ENCODE results near the gene PDE6G.

Gene PDE6G

DNA sequence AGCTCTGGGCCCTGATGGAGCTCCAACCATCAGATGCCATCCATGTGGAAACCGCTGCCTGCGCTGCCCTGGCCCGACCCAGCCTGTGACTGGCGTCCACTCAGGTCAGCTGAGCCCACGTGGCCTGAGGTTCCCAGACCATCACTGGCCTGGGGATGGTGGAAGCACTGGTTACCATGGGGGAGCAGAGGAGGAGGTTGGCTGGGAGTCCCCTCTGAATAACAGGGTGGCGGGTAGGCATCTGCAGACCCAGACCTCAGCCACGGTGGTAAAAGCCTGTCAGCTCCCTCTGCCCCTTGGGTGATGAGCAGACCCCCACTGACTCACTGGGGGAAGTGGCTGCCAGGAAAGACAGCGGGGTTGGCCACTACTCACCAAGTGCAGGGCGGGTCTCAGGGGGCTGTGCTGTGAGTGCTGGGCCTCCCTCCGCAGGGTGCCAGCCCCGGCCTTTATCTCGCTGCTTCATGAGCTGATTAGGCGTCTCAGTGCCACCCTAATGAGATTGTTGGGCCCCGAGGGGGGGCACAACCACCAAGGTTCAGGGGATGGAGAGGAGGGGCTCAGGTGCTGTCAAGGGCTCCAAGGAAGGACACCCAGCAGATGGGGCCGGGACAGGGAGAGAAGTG lies at the start of gene PDE6G:
Gene PDE6G, minus strand, starts transcription at position 425 of the 626 bp plus-strand sequence. CDS start 3,237 bp downstream, outside the sequence.
- DNase-seq (ENCODE audit: low read depth, low spot score) = no peak

DNA sequence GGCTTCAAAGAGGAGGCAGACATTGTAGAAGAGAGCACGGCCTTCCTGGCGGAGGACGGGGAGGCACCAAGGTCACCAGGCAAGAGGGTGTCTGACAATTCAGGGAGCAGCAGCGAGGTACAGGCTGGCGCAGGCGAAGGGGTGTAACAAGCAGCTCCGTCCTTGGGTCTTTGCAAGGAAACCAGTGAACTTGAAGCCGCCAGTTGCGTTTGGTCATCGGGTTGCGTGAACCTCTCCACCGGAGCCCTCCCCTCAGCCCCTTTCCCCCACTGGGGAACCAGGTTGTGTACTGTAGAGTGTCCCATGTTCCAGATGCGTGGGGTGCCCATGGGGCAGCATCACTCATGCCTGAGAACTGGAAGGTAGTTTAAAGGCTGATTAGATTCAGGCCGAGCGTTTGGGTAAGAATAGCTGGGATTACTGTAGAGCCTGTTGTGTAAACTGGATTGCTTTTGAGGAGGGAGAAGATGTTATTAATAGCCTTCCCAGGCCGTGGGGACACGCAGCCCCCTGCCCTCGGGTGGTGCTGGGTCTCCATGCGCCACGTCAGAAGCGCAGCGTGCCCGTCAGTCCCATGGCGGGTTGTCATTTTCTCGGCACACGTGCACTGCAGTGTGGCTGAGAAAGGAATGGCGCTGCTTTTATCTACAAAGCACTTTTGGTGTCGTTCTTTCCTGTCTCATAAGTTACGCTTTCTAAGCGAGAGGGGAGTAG lies 49.3 kb upstream of the PDE6G start:
- no peak for DNase-seq (ENCODE audit: low read depth, low spot score)

DNA sequence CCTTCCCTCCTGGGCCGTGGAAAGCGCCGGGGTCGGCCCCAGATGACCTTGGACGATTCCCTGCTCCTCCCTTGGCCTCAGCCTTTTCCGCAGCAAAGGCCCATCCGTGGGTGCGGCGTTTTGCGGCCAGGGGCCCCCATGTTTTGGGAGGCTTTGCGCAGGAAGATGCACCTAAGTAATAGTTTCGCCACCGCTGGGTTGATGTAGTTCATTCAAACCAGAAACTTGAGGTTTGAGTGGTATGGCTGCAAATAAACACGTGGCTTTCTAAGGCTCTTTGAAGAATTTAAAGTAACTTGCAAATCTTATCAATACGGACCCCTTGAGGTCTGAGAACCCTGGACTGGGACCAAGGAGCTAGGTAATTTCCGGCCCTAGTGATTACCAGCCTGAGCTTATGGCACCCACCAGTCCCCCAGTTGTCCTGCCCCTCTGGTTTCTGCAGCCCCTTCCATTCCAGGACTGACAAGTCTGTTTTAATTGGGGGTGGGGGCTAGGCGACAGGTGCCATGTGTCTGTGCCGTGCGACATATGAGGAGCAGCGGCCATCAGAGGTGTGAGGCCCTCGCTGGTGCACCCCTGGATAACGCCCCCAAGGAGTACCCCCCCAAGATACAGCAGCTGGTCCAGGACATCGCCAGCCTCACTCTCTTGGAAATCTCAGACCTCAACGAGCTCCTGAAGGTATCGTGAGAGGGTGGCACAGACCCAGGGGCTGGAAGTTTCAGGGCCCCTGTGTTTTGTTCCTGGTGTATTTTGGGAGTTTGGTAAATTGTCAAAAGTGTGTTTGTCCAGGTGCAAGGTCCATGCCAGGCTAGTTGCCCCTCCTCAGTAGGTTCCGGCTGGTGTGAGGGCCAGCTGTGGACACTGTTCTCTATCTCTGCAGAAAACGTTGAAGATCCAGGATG lies 47.7 kb upstream of the PDE6G start:
- no peak for DNase-seq (ENCODE audit: low read depth, low spot score)

DNA sequence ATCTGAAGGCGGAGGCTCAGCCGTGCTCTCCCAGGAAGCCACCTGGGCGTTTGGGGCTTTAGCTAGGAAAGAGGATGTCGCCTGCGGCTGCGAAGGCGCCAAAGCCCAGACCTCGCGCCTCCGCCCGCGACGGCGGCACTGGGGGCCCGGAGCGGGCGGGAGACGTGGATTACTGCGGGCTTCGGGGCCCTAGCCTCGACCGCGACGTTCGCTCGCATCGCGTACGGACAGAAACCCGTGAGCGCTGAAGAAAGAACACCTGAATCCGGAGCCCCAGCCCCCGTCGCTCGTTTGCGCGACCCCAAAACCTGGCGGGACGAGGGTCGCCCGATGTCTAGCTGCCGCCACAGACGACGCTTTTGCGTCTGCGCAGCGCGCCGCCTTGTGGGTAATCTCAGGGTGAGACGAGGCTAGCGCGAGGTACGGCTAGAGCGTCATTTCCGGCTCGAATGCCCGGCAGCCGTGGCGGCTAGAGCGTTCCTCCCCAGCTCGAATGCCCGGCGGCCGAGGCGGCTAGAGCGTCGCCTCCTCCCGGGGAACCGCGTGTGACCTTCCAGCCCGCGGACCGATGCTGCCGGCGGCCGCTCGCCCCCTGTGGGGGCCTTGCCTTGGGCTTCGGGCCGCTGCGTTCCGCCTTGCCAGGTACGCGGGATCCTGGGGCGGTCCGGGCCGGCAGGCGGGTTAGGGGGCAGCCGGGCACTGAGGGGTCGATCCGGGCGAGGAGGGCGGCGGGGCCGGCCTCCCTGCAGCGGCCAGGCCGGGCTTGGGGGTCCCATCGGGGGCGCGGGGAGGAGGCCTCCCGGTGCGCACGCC lies 46.8 kb upstream of the PDE6G start, which contains the start of gene MRPL12:
Gene MRPL12, plus strand, starts transcription at position 434 of the 813 bp plus-strand sequence. Its CDS starts 135 bp downstream, at position 569.
- DNase-seq (ENCODE audit: low read depth, low spot score) = peak; percentile 76

DNA sequence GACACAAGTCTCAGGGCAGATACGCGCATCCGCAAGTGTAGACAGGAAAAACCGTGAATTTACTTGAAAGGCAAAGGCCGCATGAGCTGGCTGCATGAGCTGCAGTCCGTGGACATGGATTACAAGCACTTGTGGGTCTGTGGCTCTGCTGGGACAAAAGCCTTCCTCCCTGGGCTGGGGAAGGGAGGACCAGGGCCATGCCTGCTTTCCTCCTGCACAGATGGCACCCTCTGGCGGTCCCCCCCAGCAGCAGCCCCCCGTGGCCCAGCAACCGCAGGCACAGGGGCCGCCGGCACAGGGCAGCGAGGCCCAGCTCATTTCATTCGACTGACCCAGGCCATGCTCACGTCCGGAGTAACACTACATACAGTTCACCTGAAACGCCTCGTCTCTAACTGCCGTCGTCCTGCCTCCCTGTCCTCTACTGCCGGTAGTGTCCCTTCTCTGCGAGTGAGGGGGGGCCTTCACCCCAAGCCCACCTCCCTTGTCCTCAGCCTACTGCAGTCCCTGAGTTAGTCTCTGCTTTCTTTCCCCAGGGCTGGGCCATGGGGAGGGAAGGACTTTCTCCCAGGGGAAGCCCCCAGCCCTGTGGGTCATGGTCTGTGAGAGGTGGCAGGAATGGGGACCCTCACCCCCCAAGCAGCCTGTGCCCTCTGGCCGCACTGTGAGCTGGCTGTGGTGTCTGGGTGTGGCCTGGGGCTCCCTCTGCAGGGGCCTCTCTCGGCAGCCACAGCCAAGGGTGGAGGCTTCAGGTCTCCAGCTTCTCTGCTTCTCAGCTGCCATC lies 45.1 kb upstream of the PDE6G start:
- no peak for DNase-seq (ENCODE audit: low read depth, low spot score)

DNA sequence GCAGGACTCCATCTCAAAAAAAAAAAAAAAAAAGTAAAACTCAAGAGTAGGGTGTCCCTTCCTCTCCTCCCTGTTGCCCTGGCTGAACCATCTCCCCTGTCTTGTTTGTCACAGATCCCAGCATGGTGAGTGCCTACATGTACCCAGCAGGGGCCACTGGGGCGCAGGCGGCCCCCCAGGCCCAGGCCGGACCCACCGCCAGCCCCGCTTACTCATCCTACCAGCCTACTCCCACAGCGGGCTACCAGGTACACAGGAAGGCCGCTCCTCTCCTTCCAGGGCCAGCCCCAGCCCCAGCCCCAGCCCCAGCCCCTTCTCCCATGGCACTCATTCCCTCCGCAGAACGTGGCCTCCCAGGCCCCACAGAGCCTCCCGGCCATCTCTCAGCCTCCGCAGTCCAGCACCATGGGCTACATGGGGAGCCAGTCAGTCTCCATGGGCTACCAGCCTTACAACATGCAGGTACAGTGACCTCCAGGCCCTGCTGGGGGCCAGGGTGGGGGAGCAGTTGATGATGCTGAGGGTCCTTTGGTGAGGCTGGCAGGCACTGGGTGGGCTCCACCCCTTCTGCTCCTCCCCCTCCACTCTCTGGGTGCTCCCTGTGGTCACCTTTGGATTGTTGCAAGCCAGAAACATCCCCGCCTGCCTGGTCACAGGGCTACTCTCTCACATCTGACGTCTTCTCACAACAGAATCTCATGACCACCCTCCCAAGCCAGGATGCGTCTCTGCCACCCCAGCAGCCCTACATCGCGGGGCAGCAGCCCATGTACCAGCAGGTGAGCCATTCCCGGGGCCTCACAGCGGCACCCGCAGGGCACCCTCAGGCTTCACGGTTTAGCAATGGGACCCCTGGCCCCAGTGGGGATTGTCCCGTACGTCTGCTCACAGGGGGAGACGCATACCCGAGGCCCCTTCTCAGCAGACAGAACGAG lies 44.3 kb upstream of the PDE6G start:
- DNase-seq (ENCODE audit: low read depth, low spot score) = no peak

DNA sequence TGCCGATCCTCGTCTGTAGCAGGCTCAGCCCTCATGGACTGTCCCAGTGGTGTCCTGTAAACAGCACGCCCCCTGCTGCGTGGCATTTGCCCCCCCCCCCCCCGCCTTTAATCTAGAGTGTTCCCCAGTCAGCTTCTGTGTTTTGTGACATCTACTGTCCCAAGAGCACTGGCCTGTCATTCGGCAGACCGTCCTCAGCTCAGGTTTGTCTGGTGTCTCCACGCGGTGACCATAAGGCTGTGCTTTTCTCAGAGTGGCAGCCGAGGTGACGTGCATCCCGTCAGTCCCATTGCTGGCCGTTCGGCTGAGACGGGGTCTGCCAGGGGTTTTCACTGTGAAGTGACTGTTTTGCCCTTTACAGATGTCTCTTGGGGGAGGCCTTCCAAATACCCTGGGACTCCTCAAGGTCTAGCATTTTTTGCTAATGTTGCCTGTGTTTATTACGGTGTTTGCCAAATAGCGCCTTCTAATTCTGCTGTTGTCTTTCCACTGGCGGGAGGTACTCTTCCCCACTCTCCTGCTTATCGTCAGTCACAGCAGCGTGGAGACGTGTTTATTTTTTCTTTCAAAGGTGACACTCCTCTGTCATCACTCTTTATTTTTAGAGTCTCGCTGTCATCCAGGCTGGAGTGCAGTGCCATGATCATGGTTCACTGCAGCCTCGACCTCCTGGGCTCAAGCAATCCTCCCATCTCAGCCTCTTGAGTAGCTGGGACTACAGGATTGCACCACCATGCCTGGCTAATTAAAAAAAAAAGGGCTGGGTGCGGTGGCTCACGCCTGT lies 41.1 kb upstream of the PDE6G start:
- DNase-seq (ENCODE audit: low read depth, low spot score) = no peak

DNA sequence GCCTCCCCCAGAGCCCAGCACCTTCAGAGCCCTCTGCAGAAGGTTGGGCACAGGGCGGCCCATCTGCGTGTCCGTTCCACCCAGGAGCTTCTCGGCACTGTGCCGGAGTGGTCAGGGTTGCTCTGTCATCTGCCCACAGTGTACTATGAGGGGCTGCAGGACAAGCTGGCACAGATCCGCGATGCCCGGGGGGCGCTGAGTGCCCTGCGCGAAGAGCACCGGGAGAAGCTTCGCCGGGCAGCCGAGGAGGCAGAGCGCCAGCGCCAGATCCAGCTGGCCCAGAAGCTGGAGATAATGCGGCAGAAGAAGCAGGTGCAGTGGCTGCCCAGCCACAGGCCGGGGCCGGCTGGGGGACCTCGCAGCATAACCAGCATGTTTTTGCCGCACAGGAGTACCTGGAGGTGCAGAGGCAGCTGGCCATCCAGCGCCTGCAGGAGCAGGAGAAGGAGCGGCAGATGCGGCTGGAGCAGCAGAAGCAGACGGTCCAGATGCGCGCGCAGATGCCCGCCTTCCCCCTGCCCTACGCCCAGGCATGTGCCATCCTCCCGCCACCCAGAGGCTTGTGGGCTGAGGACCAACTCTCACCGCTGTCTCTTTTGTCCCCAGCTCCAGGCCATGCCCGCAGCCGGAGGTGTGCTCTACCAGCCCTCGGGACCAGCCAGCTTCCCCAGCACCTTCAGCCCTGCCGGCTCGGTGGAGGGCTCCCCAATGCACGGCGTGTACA lies 40.0 kb upstream of the PDE6G start:
- no peak for DNase-seq (ENCODE audit: low read depth, low spot score)

DNA sequence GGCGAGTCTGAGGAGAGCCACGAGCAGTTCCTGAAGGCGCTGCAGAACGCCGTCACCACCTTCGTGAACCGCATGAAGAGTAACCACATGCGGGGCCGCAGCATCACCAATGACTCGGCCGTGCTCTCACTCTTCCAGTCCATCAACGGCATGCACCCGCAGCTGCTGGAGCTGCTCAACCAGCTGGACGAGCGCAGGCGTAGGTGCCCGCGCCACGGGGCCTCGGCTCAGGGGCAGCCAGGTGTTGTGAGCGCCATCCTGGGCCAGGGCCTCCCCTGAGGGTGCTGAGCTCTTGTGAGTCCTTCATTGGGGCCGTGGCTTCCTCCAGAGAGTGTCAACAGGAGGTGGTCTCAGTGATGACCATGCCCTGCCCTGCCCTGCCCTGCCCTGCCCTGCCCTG lies 39.5 kb upstream of the PDE6G start:
- no peak for DNase-seq (ENCODE audit: low read depth, low spot score)

DNA sequence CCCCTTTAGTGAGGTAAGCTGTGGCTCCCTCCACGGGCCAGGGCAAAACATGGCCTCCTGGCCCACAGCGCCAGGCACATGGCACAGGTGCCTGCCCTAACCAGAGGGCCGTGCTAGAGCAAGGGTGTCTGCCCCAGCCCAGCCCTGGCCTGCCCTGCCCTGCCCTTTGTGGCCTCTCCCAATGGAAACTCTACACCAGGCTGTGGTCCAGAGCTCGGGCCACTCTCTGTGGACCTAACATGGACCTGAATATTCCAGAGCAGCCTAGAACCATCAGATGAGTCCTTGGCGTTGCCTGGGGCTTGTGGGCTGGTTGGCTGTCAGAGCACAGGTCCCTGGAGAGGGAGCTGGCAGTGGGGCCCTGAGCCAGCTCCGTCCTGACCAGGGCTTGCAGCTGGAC lies 38.9 kb upstream of the PDE6G start:
- DNase-seq (ENCODE audit: low read depth, low spot score) = no peak

DNA sequence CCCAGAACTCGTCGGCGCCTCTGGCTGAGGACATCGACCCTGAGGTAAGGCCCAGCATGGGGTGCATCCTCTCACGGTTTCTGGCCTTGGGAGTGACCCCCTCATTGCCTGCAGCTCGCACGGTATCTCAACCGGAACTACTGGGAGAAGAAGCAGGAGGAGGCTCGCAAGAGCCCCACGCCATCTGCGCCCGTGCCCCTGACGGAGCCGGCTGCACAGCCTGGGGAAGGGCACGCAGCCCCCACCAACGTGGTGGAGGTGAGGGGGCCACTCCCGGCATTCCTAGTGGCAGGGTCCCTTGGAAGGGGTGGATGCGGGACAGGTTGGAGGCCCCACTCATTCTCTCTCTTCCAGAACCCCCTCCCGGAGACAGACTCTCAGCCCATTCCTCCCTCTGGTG lies 38.5 kb upstream of the PDE6G start:
- no peak for DNase-seq (ENCODE audit: low read depth, low spot score)

DNA sequence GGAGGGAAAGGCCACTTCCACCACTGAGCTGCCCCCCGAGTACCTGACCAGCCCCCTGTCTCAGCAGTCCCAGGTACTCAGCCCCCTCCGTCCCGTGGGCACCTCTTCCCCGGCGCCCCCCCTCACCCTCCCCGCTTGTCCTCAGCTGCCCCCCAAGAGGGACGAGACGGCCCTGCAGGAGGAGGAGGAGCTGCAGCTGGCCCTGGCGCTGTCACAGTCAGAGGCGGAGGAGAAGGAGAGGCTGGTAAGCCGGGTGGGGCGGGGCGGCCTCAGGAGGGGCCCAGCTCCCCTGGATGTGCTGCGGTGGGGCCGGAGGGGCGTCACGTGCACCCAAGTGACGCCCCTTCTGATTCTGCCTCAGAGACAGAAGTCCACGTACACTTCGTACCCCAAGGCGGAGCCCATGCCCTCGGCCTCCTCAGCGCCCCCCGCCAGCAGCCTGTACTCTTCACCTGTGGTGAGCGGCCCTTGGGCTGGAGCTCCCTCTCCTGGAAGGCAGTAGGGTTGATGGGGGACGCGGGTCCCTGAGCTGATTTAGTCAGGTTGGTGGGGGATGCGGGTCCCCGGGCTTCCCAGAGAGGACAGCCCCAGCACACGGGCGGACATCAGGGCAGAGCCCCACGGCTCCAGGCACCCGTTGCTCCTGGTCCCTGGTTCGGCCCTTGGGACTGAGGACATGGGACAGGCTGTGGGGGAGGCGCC lies 37.3 kb upstream of the PDE6G start:
- no peak for DNase-seq (ENCODE audit: low read depth, low spot score)

DNA sequence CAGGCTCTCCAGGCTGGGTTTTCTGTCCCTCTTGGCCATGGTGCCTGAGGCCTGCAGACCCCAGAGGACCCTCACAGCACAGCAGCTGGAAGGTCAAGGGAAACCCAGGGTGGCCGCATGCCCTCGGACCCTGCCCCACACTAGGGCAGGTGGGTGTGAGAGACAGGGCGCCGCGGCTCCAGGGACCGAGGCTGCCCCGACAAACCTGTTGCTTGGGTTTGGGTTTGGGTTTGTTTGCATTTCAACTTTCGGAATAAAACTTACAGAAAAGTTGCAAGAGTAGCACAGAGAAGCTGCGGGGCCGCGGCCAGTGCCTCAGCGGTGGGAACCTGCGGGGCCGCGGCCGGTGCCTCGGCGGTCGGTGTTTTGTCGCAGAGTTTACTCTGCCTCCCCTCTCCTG lies 35.3 kb upstream of the PDE6G start:
- no peak for DNase-seq (ENCODE audit: low read depth, low spot score)

DNA sequence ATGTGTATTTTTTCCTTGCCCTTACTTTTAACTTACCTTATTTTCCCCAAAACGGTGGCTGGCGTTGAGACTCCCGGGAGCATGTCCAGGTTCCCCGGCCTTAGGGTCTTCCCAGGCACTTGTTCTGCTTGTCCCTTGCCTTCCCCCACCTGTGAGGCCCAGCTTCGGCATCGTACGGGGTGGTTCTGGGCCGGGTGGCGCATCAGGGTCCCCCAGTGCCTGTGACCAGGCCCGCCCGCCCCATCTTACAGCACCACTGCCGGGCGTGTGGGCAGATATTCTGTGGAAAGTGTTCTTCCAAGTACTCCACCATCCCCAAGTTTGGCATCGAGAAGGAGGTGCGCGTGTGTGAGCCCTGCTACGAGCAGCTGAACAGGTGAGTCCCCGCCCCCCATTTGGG lies 34.9 kb upstream of the PDE6G start:
- no peak for DNase-seq (ENCODE audit: low read depth, low spot score)

DNA sequence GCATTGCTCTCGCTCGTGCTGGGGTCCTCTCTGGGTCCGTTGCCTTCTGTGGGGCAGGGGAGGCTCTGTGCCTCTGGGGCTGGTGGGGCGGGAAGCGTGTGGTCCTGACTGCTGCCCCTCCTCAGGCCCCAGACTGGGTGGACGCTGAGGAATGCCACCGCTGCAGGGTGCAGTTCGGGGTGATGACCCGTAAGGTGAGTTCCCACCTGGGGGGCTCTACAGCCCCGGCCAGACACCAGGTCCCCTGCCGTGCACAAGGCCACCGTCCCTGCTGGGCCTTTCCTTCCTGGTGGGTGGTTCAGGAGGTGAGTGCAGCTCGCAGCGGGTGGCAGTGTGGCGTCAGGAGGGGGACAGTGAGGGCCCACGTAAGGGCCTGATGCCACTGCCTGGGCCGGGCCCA lies 34.2 kb upstream of the PDE6G start:
- no peak for DNase-seq (ENCODE audit: low read depth, low spot score)

DNA sequence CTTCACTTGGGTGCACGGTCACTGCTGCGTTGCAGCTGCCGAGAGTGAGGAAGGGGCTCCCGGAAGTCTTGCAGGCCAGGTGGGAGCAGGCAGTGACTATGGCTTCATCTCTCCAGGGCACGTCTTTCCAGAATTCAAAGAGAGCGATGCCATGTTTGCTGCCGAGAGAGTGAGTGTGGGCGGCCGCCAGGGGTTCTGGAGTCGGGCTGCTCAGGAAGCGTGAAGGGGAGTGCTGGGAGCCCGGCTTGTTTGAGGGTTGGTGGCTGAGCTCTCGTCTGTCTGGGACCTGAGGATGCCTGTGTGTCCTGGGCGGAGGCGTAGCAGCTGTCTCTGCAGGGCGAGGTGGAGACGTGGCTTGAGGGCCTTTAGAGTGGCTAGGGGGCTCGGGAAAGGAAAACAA lies 33.7 kb upstream of the PDE6G start:
- no peak for DNase-seq (ENCODE audit: low read depth, low spot score)

DNA sequence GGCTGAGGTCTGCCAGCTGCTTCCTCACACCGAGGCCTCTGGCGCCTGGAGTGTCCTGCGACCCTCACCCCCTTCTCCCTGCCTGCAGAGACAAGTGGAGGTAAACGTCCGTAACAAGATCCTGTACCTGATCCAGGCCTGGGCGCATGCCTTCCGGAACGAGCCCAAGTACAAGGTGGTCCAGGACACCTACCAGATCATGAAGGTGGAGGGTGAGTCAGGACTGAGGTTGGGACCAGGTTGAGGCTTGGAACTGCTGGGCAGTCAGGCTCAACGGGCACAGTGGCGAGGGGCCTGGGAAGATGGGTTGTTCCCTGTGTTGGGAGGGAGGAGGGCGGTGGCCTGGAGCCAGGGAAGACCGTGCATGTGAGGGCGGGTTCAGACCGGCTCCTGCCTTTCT lies 32.3 kb upstream of the PDE6G start:
- DNase-seq (ENCODE audit: low read depth, low spot score) = no peak

Measured in smooth muscle cell of the brain vasculature (primary cell).